ENCODE measurements around the gene ATOSB. TPM values are rescaled to one million over a fixed set of nuclear protein-coding genes. Genes with fewer than 3 reads are reported as not detected.

Gene ATOSB
- total RNA-seq, 4 donors from 2014 or later: 4.1 to 31.5 (median 22.6) TPM

DNA sequence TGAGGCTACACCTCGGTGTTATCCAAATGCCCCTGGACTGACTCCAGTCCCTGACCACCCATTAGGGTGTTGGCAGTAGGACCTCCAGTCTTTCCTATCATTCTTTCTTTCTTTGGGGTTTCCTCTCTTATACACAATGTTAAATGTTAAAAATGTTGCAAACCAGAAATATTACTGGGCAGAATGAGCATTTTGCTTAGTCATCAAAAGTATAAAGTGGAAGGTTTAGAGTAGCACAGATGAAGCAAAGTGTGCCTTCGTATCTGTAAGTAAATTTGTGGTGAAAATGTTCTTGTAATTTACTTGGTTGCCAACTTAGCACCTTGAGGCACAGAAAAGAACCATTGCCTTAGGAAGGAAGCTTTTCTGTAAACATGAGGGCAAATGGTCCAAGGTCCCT is 24.4 kb upstream of the ATOSB start:
- DNase-seq: no peak
- Histone ChIP-seq H3K36me3 (no peaks in the 10 kb centered on the region), H3K27me3 (no peaks in the 10 kb centered on the region), H3K9me3 (peaks cover 0 to 25% (median 5%) of the 10 kb centered on the region in 4 donors), H3K4me1 (no peaks in the 10 kb centered on the region), H3K27ac (no peak overlapping the region), H3K4me3 (no peak overlapping the region)
- TF ChIP-seq, protein P1, sequence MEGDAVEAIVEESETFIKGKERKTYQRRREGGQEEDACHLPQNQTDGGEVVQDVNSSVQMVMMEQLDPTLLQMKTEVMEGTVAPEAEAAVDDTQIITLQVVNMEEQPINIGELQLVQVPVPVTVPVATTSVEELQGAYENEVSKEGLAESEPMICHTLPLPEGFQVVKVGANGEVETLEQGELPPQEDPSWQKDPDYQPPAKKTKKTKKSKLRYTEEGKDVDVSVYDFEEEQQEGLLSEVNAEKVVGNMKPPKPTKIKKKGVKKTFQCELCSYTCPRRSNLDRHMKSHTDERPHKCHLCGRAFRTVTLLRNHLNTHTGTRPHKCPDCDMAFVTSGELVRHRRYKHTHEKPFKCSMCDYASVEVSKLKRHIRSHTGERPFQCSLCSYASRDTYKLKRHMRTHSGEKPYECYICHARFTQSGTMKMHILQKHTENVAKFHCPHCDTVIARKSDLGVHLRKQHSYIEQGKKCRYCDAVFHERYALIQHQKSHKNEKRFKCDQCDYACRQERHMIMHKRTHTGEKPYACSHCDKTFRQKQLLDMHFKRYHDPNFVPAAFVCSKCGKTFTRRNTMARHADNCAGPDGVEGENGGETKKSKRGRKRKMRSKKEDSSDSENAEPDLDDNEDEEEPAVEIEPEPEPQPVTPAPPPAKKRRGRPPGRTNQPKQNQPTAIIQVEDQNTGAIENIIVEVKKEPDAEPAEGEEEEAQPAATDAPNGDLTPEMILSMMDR (IDR thresholded peaks at IDR 0.05): no peak
- TF ChIP-seq POLR2A (IDR thresholded peaks at IDR 0.05): no peak

DNA sequence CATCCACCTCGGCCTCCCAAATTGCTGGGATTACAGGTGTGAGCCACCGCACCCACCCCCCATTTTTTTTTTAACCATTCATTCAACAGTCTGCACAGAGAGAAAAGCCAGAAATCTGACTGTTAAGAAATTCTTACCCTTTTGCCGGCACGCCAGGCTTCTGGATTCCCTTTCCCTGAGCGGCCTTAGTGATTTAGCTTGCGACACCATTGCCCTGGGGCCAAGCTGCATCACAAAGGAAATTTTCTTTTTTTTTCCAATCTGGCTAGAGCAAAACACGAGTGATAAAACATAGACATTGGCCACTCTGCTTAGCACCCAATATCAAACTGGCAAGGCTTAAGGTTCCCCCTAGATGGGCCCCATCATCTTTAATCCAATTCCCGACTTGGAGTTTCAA is 21.2 kb upstream of the ATOSB start:
- Histone ChIP-seq H3K9me3 (peaks cover 0 to 9% (median 2%) of the 10 kb centered on the region in 4 donors), H3K4me1 (no peaks in the 10 kb centered on the region), H3K27me3 (no peaks in the 10 kb centered on the region), H3K36me3 (no peaks in the 10 kb centered on the region), H3K27ac (no peak overlapping the region), H3K4me3 (no peak overlapping the region)
- no peak for DNase-seq
- TF ChIP-seq POLR2A (IDR thresholded peaks at IDR 0.05): no peak
- TF ChIP-seq, protein P1 (IDR thresholded peaks at IDR 0.05): no peak

DNA sequence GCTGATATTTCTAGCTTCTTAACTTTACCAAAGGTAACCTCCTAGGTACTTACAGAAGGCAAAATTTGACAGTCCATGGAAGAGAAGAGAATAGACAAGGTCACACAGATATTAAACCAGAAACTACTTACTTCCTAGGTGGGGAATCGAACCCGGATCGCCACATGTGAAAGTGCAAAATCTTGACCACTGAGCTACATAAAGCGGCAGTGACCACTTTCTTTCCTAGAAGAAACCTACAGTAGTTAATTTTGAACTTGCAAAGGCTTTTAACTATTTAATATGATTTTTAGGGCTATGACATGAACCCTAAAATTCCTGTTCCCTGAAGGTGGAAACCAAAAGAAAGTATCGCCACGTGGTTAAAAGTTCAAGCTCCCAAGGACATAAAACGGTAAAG is 20.3 kb upstream of the ATOSB start:
- Histone ChIP-seq H3K4me3 (no peak overlapping the region), H3K36me3 (no peaks in the 10 kb centered on the region), H3K9me3 (no peaks in the 10 kb centered on the region), H3K27me3 (no peaks in the 10 kb centered on the region), H3K27ac (no peak overlapping the region), H3K4me1 (no peaks in the 10 kb centered on the region)
- TF ChIP-seq, protein P1 (IDR thresholded peaks at IDR 0.05): no peak
- TF ChIP-seq POLR2A (IDR thresholded peaks at IDR 0.05): no peak
- no peak for DNase-seq

DNA sequence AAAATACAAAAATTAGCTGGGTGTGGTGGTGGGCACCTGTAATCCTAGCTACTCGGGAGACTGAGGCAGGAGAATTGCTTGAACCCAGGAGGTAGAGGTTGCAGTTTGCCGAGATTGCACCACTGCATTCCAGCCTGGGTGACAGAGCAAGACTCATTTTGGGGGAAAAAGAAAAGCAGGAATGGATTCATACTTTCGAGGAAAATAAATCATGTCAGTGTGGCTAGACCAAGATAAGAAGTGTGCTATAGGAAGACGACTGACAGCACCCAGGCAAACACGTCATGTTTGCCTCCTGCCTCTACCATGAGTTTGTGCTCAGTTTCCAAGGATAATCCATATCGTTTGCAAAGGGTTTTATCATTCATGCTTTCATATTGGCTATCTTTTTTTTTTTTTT is 19.3 kb upstream of the ATOSB start:
- Histone ChIP-seq H3K36me3 (no peaks in the 10 kb centered on the region), H3K9me3 (no peaks in the 10 kb centered on the region), H3K27me3 (no peaks in the 10 kb centered on the region), H3K27ac (no peak overlapping the region), H3K4me1 (no peaks in the 10 kb centered on the region), H3K4me3 (no peak overlapping the region)
- TF ChIP-seq, protein P1 (IDR thresholded peaks at IDR 0.05): no peak
- DNase-seq: no peak

DNA sequence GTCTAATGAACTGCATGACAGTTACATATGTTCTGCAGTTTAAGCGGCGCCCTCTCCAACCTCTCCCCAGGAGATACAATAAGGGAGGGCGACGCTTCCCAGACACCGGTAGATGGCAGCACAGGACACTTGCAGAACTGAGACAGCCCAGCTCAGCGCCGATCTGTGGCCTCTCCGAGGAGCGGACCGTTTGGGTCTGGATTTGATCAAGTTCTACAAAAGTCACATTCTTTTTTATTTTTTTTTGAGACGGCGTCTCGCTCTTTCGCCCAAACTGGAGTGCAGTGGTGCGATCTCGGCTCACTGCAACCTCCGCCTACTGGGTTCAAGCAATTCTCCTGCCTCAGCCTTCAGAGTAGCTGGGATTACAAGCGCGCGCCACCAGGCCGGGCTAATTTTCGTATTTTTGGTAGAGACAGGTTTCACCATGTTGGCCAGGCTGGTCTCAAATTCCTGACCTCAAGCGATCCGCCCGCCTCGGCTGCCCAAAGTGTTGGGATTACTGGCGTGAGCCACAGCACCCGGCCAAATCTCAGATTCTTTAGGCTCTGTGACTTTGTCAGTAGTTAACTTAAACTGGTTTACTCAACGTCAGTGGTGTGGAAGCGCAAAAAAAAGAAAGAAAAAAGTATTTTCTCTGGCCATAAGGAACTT is 1.4 kb upstream of the ATOSB start:
- DNase-seq: peak; percentile 82 to 96 (median 90)
- no peaks in the 10 kb centered on the region for H3K27me3 ChIP-seq
- peak overlapping the region; percentile 78 to 94 (median 82) for H3K27ac ChIP-seq
- peak overlapping the region in 3 of 4 donors; percentile 54 to 69 (median 65) for H3K4me3 ChIP-seq
- peaks cover 0 to 39% (median 17%) of the 10 kb centered on the region in 4 donors for H3K4me1 ChIP-seq
- TF ChIP-seq, protein P1 (IDR thresholded peaks at IDR 0.05): peak; percentile 80 to 97 (median 96)
- TF ChIP-seq POLR2A (IDR thresholded peaks at IDR 0.05): no peak
- no peaks in the 10 kb centered on the region for H3K9me3 ChIP-seq
- H3K36me3 ChIP-seq: no peaks in the 10 kb centered on the region
